ENCODE data around the gene LTB4R.

DNA sequence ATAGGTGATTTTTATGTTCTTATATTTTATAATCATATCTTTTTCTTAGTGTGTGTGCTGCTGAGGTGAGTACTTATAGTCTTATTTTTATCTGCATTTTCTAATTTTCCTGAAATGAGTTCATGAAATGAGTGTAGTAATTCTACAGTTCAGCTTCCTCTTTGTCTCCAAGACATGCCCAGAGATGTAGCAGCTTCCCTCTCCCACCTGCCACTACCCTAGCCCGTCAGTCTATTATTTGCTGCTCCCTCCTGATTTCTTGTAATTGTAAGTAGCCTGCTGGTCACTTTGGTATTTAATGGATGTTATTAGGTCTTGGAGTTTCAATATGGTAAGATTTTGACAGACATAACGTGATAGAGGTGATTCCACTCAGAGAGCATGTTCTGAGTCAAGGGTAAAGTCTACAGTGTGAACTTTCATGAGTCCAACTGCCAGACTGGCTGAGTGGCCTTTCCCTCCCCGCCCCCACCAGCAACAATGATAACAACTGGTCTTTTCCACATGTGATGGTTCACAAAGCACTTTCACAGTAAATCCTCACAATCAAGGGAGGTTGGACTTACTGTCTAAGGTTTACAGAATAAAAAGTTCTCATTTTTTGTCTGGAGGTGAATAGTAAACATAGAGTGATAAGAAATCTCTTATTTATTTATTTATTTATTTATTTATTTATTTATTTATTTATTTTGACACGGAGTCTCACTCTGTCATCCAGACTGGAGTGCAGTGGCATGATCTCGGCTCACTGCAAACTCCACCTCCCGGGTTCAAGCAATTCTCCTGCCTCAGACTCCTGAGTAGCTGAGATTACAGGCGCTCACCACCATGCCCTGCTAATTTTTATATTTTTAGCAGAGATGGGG is 32.7 kb downstream of the LTB4R start:
- TF ChIP-seq, protein P1, sequence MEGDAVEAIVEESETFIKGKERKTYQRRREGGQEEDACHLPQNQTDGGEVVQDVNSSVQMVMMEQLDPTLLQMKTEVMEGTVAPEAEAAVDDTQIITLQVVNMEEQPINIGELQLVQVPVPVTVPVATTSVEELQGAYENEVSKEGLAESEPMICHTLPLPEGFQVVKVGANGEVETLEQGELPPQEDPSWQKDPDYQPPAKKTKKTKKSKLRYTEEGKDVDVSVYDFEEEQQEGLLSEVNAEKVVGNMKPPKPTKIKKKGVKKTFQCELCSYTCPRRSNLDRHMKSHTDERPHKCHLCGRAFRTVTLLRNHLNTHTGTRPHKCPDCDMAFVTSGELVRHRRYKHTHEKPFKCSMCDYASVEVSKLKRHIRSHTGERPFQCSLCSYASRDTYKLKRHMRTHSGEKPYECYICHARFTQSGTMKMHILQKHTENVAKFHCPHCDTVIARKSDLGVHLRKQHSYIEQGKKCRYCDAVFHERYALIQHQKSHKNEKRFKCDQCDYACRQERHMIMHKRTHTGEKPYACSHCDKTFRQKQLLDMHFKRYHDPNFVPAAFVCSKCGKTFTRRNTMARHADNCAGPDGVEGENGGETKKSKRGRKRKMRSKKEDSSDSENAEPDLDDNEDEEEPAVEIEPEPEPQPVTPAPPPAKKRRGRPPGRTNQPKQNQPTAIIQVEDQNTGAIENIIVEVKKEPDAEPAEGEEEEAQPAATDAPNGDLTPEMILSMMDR (IDR thresholded peaks at IDR 0.05; ENCODE audit: low read depth, low read length, missing input control) = no peak
- TF ChIP-seq, protein P2, sequence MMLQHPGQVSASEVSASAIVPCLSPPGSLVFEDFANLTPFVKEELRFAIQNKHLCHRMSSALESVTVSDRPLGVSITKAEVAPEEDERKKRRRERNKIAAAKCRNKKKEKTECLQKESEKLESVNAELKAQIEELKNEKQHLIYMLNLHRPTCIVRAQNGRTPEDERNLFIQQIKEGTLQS (IDR thresholded peaks at IDR 0.05) = no peak
- TF ChIP-seq RAD21 (IDR thresholded peaks at IDR 0.05) = peak in 1 of 2 donors; percentile 24
